KMS-11 (cell line): Measurements from ENCODE around the gene TMEM63B.

Source experiments
- H2AFZ ChIP-seq: fragments of 200-600 bp; sonication (generic); 2 replicates; pipeline ENCODE4 v1.6.1; 2016; ENCODE audit warnings: antibody characterized with exemption, mixed run types, low read depth
- H3K27ac ChIP-seq: fragments of 200-600 bp; sonication (generic); 2 replicates; pipeline ENCODE4 v1.6.1; 2016; ENCODE audit warnings: mild to moderate bottlenecking, mixed run types
- H3K27me3 ChIP-seq: fragments of 200-600 bp; sonication (generic); 2 replicates; pipeline ENCODE4 v1.6.1; 2017; ENCODE audit warnings: mild to moderate bottlenecking, low read depth, mixed run types, moderate library complexity; ENCODE audit not compliant: insufficient read depth
- H3K36me3 ChIP-seq: fragments of 200-600 bp; sonication (generic); 2 replicates; pipeline ENCODE4 v1.6.1; 2017; ENCODE audit warnings: mild to moderate bottlenecking, mixed run types; ENCODE audit not compliant: insufficient read depth
- H3K4me1 ChIP-seq: fragments of 200-600 bp; sonication (generic); 2 replicates; pipeline ENCODE4 v1.6.1; 2016; ENCODE audit warnings: mild to moderate bottlenecking, low read depth, mixed run types; ENCODE audit not compliant: poor library complexity, severe bottlenecking
- H3K4me2 ChIP-seq: fragments of 200-600 bp; sonication (generic); 2 replicates; pipeline ENCODE4 v1.7.0; 2016; ENCODE audit warnings: mild to moderate bottlenecking, mixed run types
- H3K4me3 ChIP-seq: fragments of 200-600 bp; sonication (generic); IDR thresholded peaks from 2 replicates; pipeline ENCODE4 v1.6.1; 2017; ENCODE audit warnings: low read depth, low read length, mixed read lengths; ENCODE audit not compliant: insufficient read depth
- H3K79me2 ChIP-seq: fragments of 200-600 bp; sonication (generic); 2 replicates; pipeline ENCODE4 v1.6.1; 2016; ENCODE audit warnings: low read depth, mixed run types; ENCODE audit not compliant: insufficient read depth
- H3K9ac ChIP-seq: fragments of 200-600 bp; sonication (generic); 2 replicates; pipeline ENCODE4 v1.6.1; 2016; ENCODE audit warnings: mild to moderate bottlenecking, mixed run types
- H4K20me1 ChIP-seq: fragments of 200-600 bp; sonication (generic); 2 replicates; pipeline ENCODE4 v1.6.1; 2016; ENCODE audit warnings: mild to moderate bottlenecking, mixed run types; ENCODE audit not compliant: insufficient read depth
- TF ChIP-seq, protein P1 (sequence below): fragments of 200-600 bp; sonication (generic); conservative IDR thresholded peaks from 2 replicates; pipeline ENCODE4 v1.6.1; 2017; ENCODE audit warnings: low read depth, mild to moderate bottlenecking, antibody characterized with exemption, low read length, moderate library complexity, mixed read lengths

TMEM63B gene

GRCh38 chr6:44167567-44167966, 40.2 kb downstream of the TMEM63B start:
- H3K4me2 ChIP-seq, result no peak overlapping the region
- no peak overlapping the region for H3K9ac ChIP-seq
- 0 out of 2 replicates have a peak, but pooled peaks cover 4% of the 10 kb centered on the region for H3K27me3 ChIP-seq
- H3K36me3 ChIP-seq, result no peaks in the 10 kb centered on the region
- H4K20me1 ChIP-seq, result no peaks in the 10 kb centered on the region
- H3K4me1 ChIP-seq, result peaks cover 3% of the 10 kb centered on the region
- TF ChIP-seq, protein P1, sequence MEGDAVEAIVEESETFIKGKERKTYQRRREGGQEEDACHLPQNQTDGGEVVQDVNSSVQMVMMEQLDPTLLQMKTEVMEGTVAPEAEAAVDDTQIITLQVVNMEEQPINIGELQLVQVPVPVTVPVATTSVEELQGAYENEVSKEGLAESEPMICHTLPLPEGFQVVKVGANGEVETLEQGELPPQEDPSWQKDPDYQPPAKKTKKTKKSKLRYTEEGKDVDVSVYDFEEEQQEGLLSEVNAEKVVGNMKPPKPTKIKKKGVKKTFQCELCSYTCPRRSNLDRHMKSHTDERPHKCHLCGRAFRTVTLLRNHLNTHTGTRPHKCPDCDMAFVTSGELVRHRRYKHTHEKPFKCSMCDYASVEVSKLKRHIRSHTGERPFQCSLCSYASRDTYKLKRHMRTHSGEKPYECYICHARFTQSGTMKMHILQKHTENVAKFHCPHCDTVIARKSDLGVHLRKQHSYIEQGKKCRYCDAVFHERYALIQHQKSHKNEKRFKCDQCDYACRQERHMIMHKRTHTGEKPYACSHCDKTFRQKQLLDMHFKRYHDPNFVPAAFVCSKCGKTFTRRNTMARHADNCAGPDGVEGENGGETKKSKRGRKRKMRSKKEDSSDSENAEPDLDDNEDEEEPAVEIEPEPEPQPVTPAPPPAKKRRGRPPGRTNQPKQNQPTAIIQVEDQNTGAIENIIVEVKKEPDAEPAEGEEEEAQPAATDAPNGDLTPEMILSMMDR, result no peak
- H3K79me2 ChIP-seq, result no peaks in the 10 kb centered on the region
- H2AFZ ChIP-seq, result no peak overlapping the region
- H3K4me3 ChIP-seq, result no peak overlapping the region
- no peak overlapping the region for H3K27ac ChIP-seq

DNA sequence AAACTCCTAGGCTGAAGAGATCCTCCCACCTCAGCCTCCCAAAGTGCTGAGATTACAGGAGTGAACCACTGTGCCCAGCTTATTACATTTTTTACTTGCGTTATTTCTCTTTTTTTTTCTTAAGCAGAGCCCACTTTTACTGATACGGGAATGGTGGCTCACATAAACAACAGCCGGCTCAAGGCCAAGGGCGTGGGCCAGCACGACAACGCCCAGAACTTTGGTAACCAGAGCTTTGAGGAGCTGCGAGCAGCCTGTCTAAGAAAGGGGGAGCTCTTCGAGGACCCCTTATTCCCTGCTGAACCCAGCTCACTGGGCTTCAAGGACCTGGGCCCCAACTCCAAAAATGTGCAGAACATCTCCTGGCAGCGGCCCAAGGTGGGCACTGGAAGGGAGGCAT, 41.8 kb downstream of the TMEM63B start:
- Histone ChIP-seq H4K20me1 (no peaks in the 10 kb centered on the region), H3K27me3 (0 out of 2 replicates have a peak, but pooled peaks cover 4% of the 10 kb centered on the region), H3K4me1 (peaks cover 8% of the 10 kb centered on the region), H3K79me2 (no peaks in the 10 kb centered on the region), H3K4me2 (no peak overlapping the region), H3K4me3 (no peak overlapping the region), H2AFZ (no peak overlapping the region), H3K27ac (no peak overlapping the region), H3K9ac (no peak overlapping the region), H3K36me3 (no peaks in the 10 kb centered on the region)
- TF ChIP-seq, protein P1, result no peak

DNA sequence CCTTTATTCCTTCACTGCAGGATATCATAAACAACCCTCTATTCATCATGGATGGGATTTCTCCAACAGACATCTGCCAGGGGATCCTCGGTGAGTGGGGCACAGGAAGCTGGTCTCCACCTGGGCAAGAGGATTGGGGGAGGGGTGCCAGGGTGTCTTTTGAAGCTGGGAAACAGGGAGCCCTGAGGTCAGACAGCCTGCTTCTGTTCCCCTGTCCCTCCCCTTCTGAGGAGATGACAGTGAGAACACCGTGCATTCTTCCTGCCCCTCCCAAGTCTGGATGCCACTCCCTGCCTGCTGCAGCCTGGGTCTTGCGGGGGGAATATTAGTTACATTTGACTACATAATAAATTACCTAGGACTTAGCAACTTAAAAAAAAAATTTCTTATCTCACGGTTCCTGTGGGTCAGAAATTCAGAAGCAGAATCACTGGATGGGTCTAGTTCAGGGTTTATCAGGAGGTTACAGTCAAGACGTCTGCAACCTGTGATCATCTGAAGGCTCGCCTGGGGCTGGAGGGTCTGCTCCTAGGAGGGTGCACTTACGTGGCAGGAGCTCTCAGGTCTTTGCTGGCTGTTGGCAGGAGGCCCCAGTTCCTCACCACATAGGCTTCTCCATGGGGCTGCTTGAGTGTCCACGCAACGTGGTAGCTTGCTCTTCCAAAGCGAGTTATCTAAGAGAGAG, 42.7 kb downstream of the TMEM63B start:
- Histone ChIP-seq H3K79me2 (no peaks in the 10 kb centered on the region), H3K27me3 (0 out of 2 replicates have a peak, but pooled peaks cover 4% of the 10 kb centered on the region), H2AFZ (no peak overlapping the region), H3K4me3 (no peak overlapping the region), H3K4me2 (no peak overlapping the region), H3K9ac (no peak overlapping the region), H3K36me3 (no peaks in the 10 kb centered on the region), H4K20me1 (no peaks in the 10 kb centered on the region), H3K4me1 (peaks cover 8% of the 10 kb centered on the region), H3K27ac (no peak overlapping the region)
- TF ChIP-seq, protein P1, result no peak

DNA sequence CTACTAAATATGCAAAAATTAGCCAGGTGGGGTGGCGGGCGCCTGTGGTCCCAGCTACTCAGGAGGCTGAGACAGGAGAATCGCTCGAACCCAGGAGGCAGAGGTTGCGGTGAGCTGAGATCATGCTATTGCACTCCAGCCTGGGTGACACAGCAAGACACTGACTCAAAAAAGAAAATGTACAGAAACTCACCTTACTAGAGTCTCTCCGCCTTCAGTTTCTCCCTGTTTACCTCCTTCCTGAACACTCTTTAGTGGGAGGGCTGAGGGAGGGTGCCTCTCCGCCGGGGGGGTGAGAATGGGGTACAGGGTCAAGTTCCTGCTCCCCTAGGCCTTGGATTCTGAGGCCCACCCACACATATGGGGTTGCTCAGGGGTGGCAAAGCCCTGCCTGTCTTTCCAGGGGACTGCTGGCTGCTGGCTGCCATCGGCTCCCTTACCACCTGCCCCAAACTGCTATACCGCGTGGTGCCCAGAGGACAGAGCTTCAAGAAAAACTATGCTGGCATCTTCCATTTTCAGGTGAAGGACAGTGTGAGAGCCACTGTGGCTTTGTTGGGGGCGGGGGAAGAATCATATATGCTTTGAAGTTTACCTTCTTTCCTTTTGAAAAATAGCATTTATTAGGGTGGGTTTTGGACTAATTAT, 44.7 kb downstream of the TMEM63B start:
- Histone ChIP-seq H4K20me1 (no peaks in the 10 kb centered on the region), H3K79me2 (no peaks in the 10 kb centered on the region), H3K4me3 (no peak overlapping the region), H3K4me2 (no peak overlapping the region), H2AFZ (no peak overlapping the region), H3K36me3 (no peaks in the 10 kb centered on the region), H3K27me3 (0 out of 2 replicates have a peak, but pooled peaks cover 4% of the 10 kb centered on the region), H3K27ac (no peak overlapping the region), H3K9ac (no peak overlapping the region), H3K4me1 (peaks cover 8% of the 10 kb centered on the region)
- TF ChIP-seq, protein P1, result no peak
